ENCODE measurements around the gene ZNF275. TPM values are rescaled to one million over a fixed set of nuclear protein-coding genes. Genes with fewer than 3 reads are reported as not detected.

The ZNF275 gene
- total RNA-seq, 1 experiment from 2014 or later = 16.9 TPM

GRCh38 chrX:153352858-153353257, 18.9 kb downstream of the ZNF275 start:
- no peak for TF ChIP-seq EZH2 (IDR thresholded peaks at IDR 0.05; ENCODE audit: borderline replicate concordance, low read depth, low read length, poor library complexity, severe bottlenecking)
- TF ChIP-seq CTCF (conservative IDR thresholded peaks at IDR 0.05; ENCODE audit: low read depth, low read length) = no peak
- Histone ChIP-seq H3K4me1 (ENCODE audit: insufficient read depth, low read length, poor library complexity, severe bottlenecking) (no peaks in the 10 kb centered on the region), H3K4me3 (ENCODE audit: low read depth, low read length, poor library complexity, severe bottlenecking) (no peak overlapping the region), H3K36me3 (ENCODE audit: insufficient read depth, low read length, poor library complexity, severe bottlenecking) (peaks cover 5% of the 10 kb centered on the region), H3K9me3 (ENCODE audit: low read depth, low read length, poor library complexity, severe bottlenecking) (no peaks in the 10 kb centered on the region), H3K27me3 (replicated peaks; ENCODE audit: insufficient read depth, low read depth, low read length, poor library complexity) (no peaks in the 10 kb centered on the region), H3K27ac (ENCODE audit: low read depth, low read length, poor library complexity, severe bottlenecking) (no peak overlapping the region)
- no TSS peak for BruUV-seq (replicated peaks)
- intact Hi-C loops (cut with micrococcal nuclease; ENCODE audit: unreplicated experiment) = no loop called here
- ChIA-PET POLR2A (ENCODE audit: low non-redundant PET) (no interaction called here), CTCF (no interaction called here)
- DNase-seq (ENCODE audit: low spot score) = no peak

- Histone ChIP-seq H3K27ac (ENCODE audit: low read depth, low read length, poor library complexity, severe bottlenecking) (no peak overlapping the region), H3K27me3 (replicated peaks; ENCODE audit: insufficient read depth, low read depth, low read length, poor library complexity) (no peaks in the 10 kb centered on the region), H3K4me3 (ENCODE audit: low read depth, low read length, poor library complexity, severe bottlenecking) (no peak overlapping the region), H3K4me1 (ENCODE audit: insufficient read depth, low read length, poor library complexity, severe bottlenecking) (no peaks in the 10 kb centered on the region), H3K36me3 (ENCODE audit: insufficient read depth, low read length, poor library complexity, severe bottlenecking) (peaks cover 4% of the 10 kb centered on the region), H3K9me3 (ENCODE audit: low read depth, low read length, poor library complexity, severe bottlenecking) (no peaks in the 10 kb centered on the region)
- no peak for DNase-seq (ENCODE audit: low spot score)
- no TSS peak for BruUV-seq (replicated peaks)
- CTCF ChIA-PET = no interaction called here
- TF ChIP-seq CTCF (conservative IDR thresholded peaks at IDR 0.05; ENCODE audit: low read depth, low read length) (no peak), EZH2 (IDR thresholded peaks at IDR 0.05; ENCODE audit: borderline replicate concordance, low read depth, low read length, poor library complexity, severe bottlenecking) (no peak)
- POLR2A ChIA-PET (ENCODE audit: low non-redundant PET) = no interaction called here
- intact Hi-C loops (cut with micrococcal nuclease; ENCODE audit: unreplicated experiment) = no loop called here
Measured at GRCh38 chrX:153353416-153353815, 19.5 kb downstream of the ZNF275 start.

- H3K4me3 ChIP-seq (ENCODE audit: low read depth, low read length, poor library complexity, severe bottlenecking) = no peak overlapping the region
- H3K27ac ChIP-seq (ENCODE audit: low read depth, low read length, poor library complexity, severe bottlenecking) = no peak overlapping the region
- no peaks in the 10 kb centered on the region for H3K36me3 ChIP-seq (ENCODE audit: insufficient read depth, low read length, poor library complexity, severe bottlenecking)
- no peaks in the 10 kb centered on the region for H3K27me3 ChIP-seq (replicated peaks; ENCODE audit: insufficient read depth, low read depth, low read length, poor library complexity)
- intact Hi-C loops (cut with micrococcal nuclease; ENCODE audit: unreplicated experiment) = no loop called here
- no peaks in the 10 kb centered on the region for H3K4me1 ChIP-seq (ENCODE audit: insufficient read depth, low read length, poor library complexity, severe bottlenecking)
- BruUV-seq (replicated peaks) = no TSS peak
- ChIA-PET POLR2A (ENCODE audit: low non-redundant PET) (no interaction called here), CTCF (no interaction called here)
- no peaks in the 10 kb centered on the region for H3K9me3 ChIP-seq (ENCODE audit: low read depth, low read length, poor library complexity, severe bottlenecking)
- TF ChIP-seq EZH2 (IDR thresholded peaks at IDR 0.05; ENCODE audit: borderline replicate concordance, low read depth, low read length, poor library complexity, severe bottlenecking) (no peak), CTCF (conservative IDR thresholded peaks at IDR 0.05; ENCODE audit: low read depth, low read length) (no peak)
- DNase-seq (ENCODE audit: low spot score) = no peak
Measured at GRCh38 chrX:153357877-153358276, 23.9 kb downstream of the ZNF275 start.
